ENCODE data around the gene OTOA.
"Not testable (repeated sequence)": the region's sequence is repeated elsewhere in the genome, so short reads cannot be mapped to it uniquely, and the experiment has no call there.

The OTOA gene

DNA sequence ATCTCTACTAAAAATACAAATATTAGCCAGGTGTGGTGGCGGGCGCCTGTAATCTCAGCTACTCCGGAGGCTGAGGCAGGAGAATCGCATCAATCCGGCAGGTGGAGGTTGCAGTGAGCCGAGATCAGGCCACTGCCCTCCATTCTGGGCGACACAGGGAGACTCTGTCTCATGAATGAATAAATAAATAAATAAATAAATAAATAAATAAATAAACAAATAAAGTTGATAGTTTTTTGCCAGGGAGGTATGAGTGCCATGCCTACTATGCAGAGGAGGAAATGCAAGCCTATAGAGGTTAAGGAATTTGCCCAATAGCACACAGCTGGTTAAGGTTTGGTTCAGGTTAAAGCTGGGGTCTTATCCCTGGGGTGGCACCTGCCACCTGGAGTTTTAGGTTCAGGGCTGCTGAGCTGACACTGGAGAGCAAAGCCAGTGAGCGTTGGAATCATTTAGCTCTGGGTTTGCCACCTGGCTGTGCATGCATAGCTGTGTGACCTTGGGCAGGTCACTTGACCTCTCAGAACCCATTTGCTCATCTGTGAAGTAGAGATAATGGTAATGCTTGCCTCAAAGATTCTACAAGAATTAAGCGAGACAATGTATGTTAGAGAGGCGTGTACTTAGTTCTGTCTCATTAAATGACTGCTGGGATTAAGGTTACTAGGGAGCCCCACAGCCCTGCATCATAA is 1.2 kb downstream of the OTOA start:
- Histone ChIP-seq H3K27me3 (replicated peaks in 2 of 5; ENCODE audit: control insufficient read depth in 4 of 5, insufficient read depth in 5 of 5, low read length in 4 of 5) (peaks cover 0 to 8% (median 0%) of the 10 kb centered on the region in 5 experiments), H3K27ac (ENCODE audit: insufficient read depth in 1 of 2, low read depth in 1 of 2, low read length in 2 of 2, poor library complexity in 1 of 2, severe bottlenecking in 2 of 2) (no peak overlapping the region), H3K9me3 (ENCODE audit: control extremely low read depth in 1 of 5, control insufficient read depth in 4 of 5, insufficient read depth in 2 of 5, low read depth in 1 of 5, low read length in 4 of 5) (no peaks in the 10 kb centered on the region), H3K4me1 (ENCODE audit: control extremely low read depth in 1 of 4, control insufficient read depth in 4 of 4, insufficient read depth in 4 of 4, low read length in 3 of 4) (peaks cover 0 to 14% (median 5%) of the 10 kb centered on the region in 4 experiments), H3K4me3 (ENCODE audit: control insufficient read depth in 1 of 7, extremely low read depth in 1 of 7, insufficient read depth in 4 of 7, low read depth in 2 of 7, low read length in 6 of 7) (no peak overlapping the region), H3K36me3 (ENCODE audit: control insufficient read depth in 4 of 4, insufficient read depth in 4 of 4, low read length in 3 of 4) (no peaks in the 10 kb centered on the region)
- WGBS (ENCODE audit: insufficient coverage) = 100% methylated on average over 3 of the region's 10 CpGs
- CTCF ChIA-PET = interaction anchor here (0.5 to 1.0 kb wide), 2 partner anchors 33 to 59 kb away, joined by 3 to 4 read pairs; no protein-coding TSS in a partner anchor
- no peak for DNase-seq
- POLR2A ChIA-PET = interaction anchor here (0.6 kb wide), 1 partner anchor 23 kb away, joined by 5 read pairs; no protein-coding TSS in a partner anchor

DNA sequence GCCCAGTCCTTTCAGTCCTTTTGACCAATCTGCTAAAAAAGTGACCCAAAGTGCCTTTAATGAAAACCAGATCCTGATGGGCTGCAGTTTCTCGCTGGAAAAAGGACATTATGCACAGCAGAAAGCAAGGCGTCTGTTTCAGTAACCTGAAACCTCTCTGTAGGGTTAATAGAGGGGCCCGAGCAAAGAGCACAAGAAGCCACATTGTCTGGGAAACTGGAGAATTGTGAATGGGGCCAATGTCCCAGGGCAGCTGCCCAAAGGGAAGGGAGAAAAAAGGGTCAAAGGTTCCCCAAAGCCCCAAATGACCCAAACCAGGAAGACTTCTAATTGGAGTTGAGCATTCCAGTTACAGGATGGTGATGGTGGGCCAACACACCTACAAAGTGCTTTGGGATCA is 3.0 kb downstream of the OTOA start:
- Histone ChIP-seq H3K27me3 (replicated peaks in 2 of 5; ENCODE audit: control insufficient read depth in 4 of 5, insufficient read depth in 5 of 5, low read length in 4 of 5) (peaks cover 0 to 10% (median 0%) of the 10 kb centered on the region in 5 experiments), H3K4me1 (ENCODE audit: control extremely low read depth in 1 of 4, control insufficient read depth in 4 of 4, insufficient read depth in 4 of 4, low read length in 3 of 4) (peaks cover 0 to 6% (median 4%) of the 10 kb centered on the region in 4 experiments), H3K27ac (ENCODE audit: insufficient read depth in 1 of 2, low read depth in 1 of 2, low read length in 2 of 2, poor library complexity in 1 of 2, severe bottlenecking in 2 of 2) (no peak overlapping the region), H3K9me3 (ENCODE audit: control extremely low read depth in 1 of 5, control insufficient read depth in 4 of 5, insufficient read depth in 2 of 5, low read depth in 1 of 5, low read length in 4 of 5) (no peaks in the 10 kb centered on the region), H3K36me3 (ENCODE audit: control insufficient read depth in 4 of 4, insufficient read depth in 4 of 4, low read length in 3 of 4) (no peaks in the 10 kb centered on the region), H3K4me3 (ENCODE audit: control insufficient read depth in 1 of 7, extremely low read depth in 1 of 7, insufficient read depth in 4 of 7, low read depth in 2 of 7, low read length in 6 of 7) (no peak overlapping the region)
- DNase-seq = no peak
- POLR2A ChIA-PET = no interaction called here
- 97% methylated on average over 3 of the region's 3 CpGs for WGBS (ENCODE audit: insufficient coverage)
- CTCF ChIA-PET = interaction anchor here (2.2 kb wide), 1 partner anchor 9 kb away, joined by 7 read pairs; no protein-coding TSS in a partner anchor

DNA sequence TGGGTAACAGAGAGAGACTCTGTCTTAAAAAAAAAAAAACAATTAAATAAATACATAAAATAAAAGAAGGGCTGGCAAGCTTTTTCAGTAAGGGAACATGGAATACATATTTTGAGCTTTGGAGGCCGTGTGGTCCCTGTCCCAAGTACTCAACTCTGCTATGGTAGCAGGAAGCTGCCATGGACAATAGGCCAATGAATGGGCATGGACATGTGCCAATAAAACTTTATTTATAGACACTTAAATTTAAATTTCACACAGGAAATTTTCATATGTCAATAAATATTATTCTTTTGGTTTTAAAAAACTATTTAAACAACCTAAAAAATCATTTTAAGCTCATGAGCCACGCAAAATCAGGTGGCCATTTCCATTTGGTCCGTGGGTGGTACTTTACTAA is 3.8 kb downstream of the OTOA start:
- H3K27me3 ChIP-seq (replicated peaks in 2 of 5; ENCODE audit: control insufficient read depth in 4 of 5, insufficient read depth in 5 of 5, low read length in 4 of 5) = peaks cover 0 to 10% (median 0%) of the 10 kb centered on the region in 5 experiments
- peaks cover 0 to 6% (median 4%) of the 10 kb centered on the region in 4 experiments for H3K4me1 ChIP-seq (ENCODE audit: control extremely low read depth in 1 of 4, control insufficient read depth in 4 of 4, insufficient read depth in 4 of 4, low read length in 3 of 4)
- ChIA-PET CTCF (interaction anchor here (2.2 kb wide), 1 partner anchor 10 kb away, joined by 7 read pairs; no protein-coding TSS in a partner anchor), POLR2A (no interaction called here)
- DNase-seq = no peak
- H3K36me3 ChIP-seq (ENCODE audit: control insufficient read depth in 4 of 4, insufficient read depth in 4 of 4, low read length in 3 of 4) = no peaks in the 10 kb centered on the region
- 94% methylated on average over 2 of the region's 3 CpGs for WGBS (ENCODE audit: insufficient coverage)
- no peak overlapping the region for H3K4me3 ChIP-seq (ENCODE audit: control insufficient read depth in 1 of 7, extremely low read depth in 1 of 7, insufficient read depth in 4 of 7, low read depth in 2 of 7, low read length in 6 of 7)
- H3K27ac ChIP-seq (ENCODE audit: insufficient read depth in 1 of 2, low read depth in 1 of 2, low read length in 2 of 2, poor library complexity in 1 of 2, severe bottlenecking in 2 of 2) = no peak overlapping the region
- no peaks in the 10 kb centered on the region for H3K9me3 ChIP-seq (ENCODE audit: control extremely low read depth in 1 of 5, control insufficient read depth in 4 of 5, insufficient read depth in 2 of 5, low read depth in 1 of 5, low read length in 4 of 5)

DNA sequence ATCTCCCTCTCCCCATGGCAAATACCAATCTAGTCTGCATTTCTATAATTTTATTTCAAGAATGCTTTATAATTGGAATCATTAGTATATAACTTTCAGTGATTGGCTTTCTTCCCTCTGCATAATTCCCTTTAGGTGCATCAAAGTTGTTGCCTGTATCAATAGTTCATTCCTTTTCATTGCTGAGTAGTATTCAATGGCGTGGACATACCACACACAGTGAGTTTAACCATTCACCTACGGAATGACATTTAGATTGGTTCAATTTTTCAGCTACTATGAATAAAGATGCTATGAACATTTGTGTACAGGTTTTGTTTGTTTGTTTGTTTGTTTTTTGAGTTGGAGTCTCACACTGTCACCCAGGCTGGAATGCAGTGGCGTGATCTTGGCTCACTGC is 9.7 kb downstream of the OTOA start:
- POLR2A ChIA-PET = no interaction called here
- Histone ChIP-seq H3K36me3 (ENCODE audit: control insufficient read depth in 4 of 4, insufficient read depth in 4 of 4, low read length in 3 of 4) (no peaks in the 10 kb centered on the region), H3K4me3 (ENCODE audit: control insufficient read depth in 1 of 7, extremely low read depth in 1 of 7, insufficient read depth in 4 of 7, low read depth in 2 of 7, low read length in 6 of 7) (no peak overlapping the region), H3K4me1 (ENCODE audit: control extremely low read depth in 1 of 4, control insufficient read depth in 4 of 4, insufficient read depth in 4 of 4, low read length in 3 of 4) (no peaks in the 10 kb centered on the region), H3K27ac (ENCODE audit: insufficient read depth in 1 of 2, low read depth in 1 of 2, low read length in 2 of 2, poor library complexity in 1 of 2, severe bottlenecking in 2 of 2) (no peak overlapping the region), H3K9me3 (ENCODE audit: control extremely low read depth in 1 of 5, control insufficient read depth in 4 of 5, insufficient read depth in 2 of 5, low read depth in 1 of 5, low read length in 4 of 5) (peaks cover 0 to 6% (median 0%) of the 10 kb centered on the region in 5 experiments), H3K27me3 (replicated peaks in 2 of 5; ENCODE audit: control insufficient read depth in 4 of 5, insufficient read depth in 5 of 5, low read length in 4 of 5) (peaks cover 0 to 6% (median 0%) of the 10 kb centered on the region in 5 experiments)
- no CpG with 5 or more reads among the region's 3 CpGs for WGBS (ENCODE audit: insufficient coverage)
- DNase-seq = no peak
- CTCF ChIA-PET = interaction anchor here (1.2 to 1.3 kb wide), 2 partner anchors 16 to 22 kb away, joined by 3 read pairs; no protein-coding TSS in a partner anchor

DNA sequence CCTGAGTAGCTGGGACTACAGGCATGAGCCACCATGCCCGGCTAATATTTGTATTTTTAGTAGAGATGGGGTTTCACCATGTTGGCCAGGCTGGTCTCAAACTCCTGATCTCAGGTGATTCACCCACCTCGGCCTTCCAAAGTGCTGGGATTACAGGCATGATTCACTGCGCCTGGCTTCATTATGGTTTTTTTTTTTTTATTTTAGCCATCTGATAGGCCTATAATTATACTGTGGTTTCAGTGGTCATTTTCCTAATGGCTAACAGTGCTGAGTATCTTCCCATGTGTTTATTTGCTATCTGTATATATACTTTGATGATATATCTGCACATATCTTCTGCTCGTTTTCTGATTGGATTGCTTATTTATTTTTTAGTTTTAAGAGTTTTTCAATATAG is 10.7 kb downstream of the OTOA start:
- H3K4me3 ChIP-seq (ENCODE audit: control insufficient read depth in 1 of 7, extremely low read depth in 1 of 7, insufficient read depth in 4 of 7, low read depth in 2 of 7, low read length in 6 of 7); POLR2A ChIA-PET; DNase-seq; H3K27ac ChIP-seq (ENCODE audit: insufficient read depth in 1 of 2, low read depth in 1 of 2, low read length in 2 of 2, poor library complexity in 1 of 2, severe bottlenecking in 2 of 2); H3K27me3 ChIP-seq (replicated peaks in 2 of 5; ENCODE audit: control insufficient read depth in 4 of 5, insufficient read depth in 5 of 5, low read length in 4 of 5); H3K4me1 ChIP-seq (ENCODE audit: control extremely low read depth in 1 of 4, control insufficient read depth in 4 of 4, insufficient read depth in 4 of 4, low read length in 3 of 4); H3K9me3 ChIP-seq (ENCODE audit: control extremely low read depth in 1 of 5, control insufficient read depth in 4 of 5, insufficient read depth in 2 of 5, low read depth in 1 of 5, low read length in 4 of 5); H3K36me3 ChIP-seq (ENCODE audit: control insufficient read depth in 4 of 4, insufficient read depth in 4 of 4, low read length in 3 of 4): not testable (repeated sequence)
- CTCF ChIA-PET = interaction anchor here (1.2 kb wide), 1 partner anchor 21 kb away, joined by 3 read pairs; no protein-coding TSS in a partner anchor
- WGBS (ENCODE audit: insufficient coverage) = 83% methylated on average over 1 of the region's 4 CpGs

DNA sequence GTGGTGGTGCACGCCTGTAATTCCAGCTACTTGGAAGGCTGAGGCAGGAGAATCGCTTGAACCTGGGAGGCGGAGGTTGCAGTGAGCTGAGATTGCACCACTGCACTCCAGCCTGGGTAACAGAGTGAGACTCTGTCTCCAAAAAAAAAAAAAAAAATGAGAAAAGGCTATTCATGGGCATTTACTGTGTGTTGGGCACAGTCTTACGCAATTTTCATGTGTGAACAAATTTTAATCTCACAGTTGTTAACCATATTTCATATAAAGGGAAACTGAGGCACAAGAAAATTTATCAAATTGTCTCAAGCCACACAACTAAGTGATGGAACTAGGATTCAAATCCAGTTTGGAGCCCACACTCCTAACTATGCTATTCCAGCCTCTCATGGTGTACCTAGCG is 16.9 kb downstream of the OTOA start:
- POLR2A ChIA-PET; DNase-seq; H3K36me3 ChIP-seq (ENCODE audit: control insufficient read depth in 4 of 4, insufficient read depth in 4 of 4, low read length in 3 of 4); H3K9me3 ChIP-seq (ENCODE audit: control extremely low read depth in 1 of 5, control insufficient read depth in 4 of 5, insufficient read depth in 2 of 5, low read depth in 1 of 5, low read length in 4 of 5); H3K27ac ChIP-seq (ENCODE audit: insufficient read depth in 1 of 2, low read depth in 1 of 2, low read length in 2 of 2, poor library complexity in 1 of 2, severe bottlenecking in 2 of 2); H3K4me1 ChIP-seq (ENCODE audit: control extremely low read depth in 1 of 4, control insufficient read depth in 4 of 4, insufficient read depth in 4 of 4, low read length in 3 of 4); H3K4me3 ChIP-seq (ENCODE audit: control insufficient read depth in 1 of 7, extremely low read depth in 1 of 7, insufficient read depth in 4 of 7, low read depth in 2 of 7, low read length in 6 of 7); H3K27me3 ChIP-seq (replicated peaks in 2 of 5; ENCODE audit: control insufficient read depth in 4 of 5, insufficient read depth in 5 of 5, low read length in 4 of 5): not testable (repeated sequence)
- CTCF ChIA-PET = interaction anchor here (1.6 kb wide), 1 partner anchor 28 kb away, joined by 5 read pairs; no protein-coding TSS in a partner anchor
- 100% methylated on average over 3 of the region's 5 CpGs for whole genome bisulfite sequencing (ENCODE audit: insufficient coverage)

DNA sequence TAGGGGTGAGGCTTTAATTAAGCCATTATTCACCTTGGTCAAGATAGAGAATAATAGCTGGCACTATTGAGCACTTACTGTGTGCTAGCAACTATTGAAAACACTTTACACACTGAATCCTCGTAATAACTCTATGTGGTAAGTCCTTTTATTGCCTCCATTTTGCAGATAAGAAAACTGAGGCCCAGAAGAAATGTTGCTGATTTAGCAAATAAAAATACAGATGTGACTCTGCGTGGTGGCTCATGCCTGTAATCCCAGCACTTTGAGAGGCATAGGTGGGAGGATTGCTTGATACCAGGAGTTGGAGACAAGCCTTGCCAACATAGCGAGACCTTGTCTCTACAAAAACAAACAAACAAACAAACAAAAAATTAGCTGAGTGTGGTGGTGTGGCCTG is 19.4 kb downstream of the OTOA start:
- 93% methylated on average over 2 of the region's 3 CpGs for WGBS (ENCODE audit: insufficient coverage)
- CTCF ChIA-PET = interaction anchor here (1.3 kb wide), 1 partner anchor 10 kb away, joined by 4 read pairs; no protein-coding TSS in a partner anchor

More for the DNA sequence above, 19.4 kb downstream of the OTOA start:
- peaks cover 0 to under 1% (median 0%) of the 10 kb centered on the region in 5 experiments for H3K9me3 ChIP-seq (ENCODE audit: control extremely low read depth in 1 of 5, control insufficient read depth in 4 of 5, insufficient read depth in 2 of 5, low read depth in 1 of 5, low read length in 4 of 5)
- H3K4me1 ChIP-seq (ENCODE audit: control extremely low read depth in 1 of 4, control insufficient read depth in 4 of 4, insufficient read depth in 4 of 4, low read length in 3 of 4) = no peaks in the 10 kb centered on the region
- POLR2A ChIA-PET = no interaction called here
- DNase-seq = no peak
- no peaks in the 10 kb centered on the region for H3K36me3 ChIP-seq (ENCODE audit: control insufficient read depth in 4 of 4, insufficient read depth in 4 of 4, low read length in 3 of 4)
- H3K4me3 ChIP-seq (ENCODE audit: control insufficient read depth in 1 of 7, extremely low read depth in 1 of 7, insufficient read depth in 4 of 7, low read depth in 2 of 7, low read length in 6 of 7) = no peak overlapping the region
- no peak overlapping the region for H3K27ac ChIP-seq (ENCODE audit: insufficient read depth in 1 of 2, low read depth in 1 of 2, low read length in 2 of 2, poor library complexity in 1 of 2, severe bottlenecking in 2 of 2)
- peaks cover 0 to 4% (median 0%) of the 10 kb centered on the region in 5 experiments for H3K27me3 ChIP-seq (replicated peaks in 2 of 5; ENCODE audit: control insufficient read depth in 4 of 5, insufficient read depth in 5 of 5, low read length in 4 of 5)

Data from common myeloid progenitor, CD34-positive (primary cell).